ENCODE measurements around the gene OTUD7B. TPM values are rescaled to one million over a fixed set of nuclear protein-coding genes. Genes with fewer than 3 reads are reported as not detected.
A peak's percentile ranks its signal among the peaks of the same experiment; 100 is the strongest.

Gene OTUD7B
- total RNA-seq, 1 donor: 18.5 TPM

GRCh38 chr1:150012611-150013010 is 2.1 kb upstream of the OTUD7B start:
- Histone ChIP-seq H3K27me3 (ENCODE audit: insufficient read depth, low read length) (no peaks in the 10 kb centered on the region), H2AFZ (ENCODE audit: low read length) (peak overlapping the region; percentile 6), H3K9me3 (ENCODE audit: low read depth, low read length) (no peaks in the 10 kb centered on the region), H3K79me2 (ENCODE audit: insufficient read depth, low read length) (peaks cover 25% of the 10 kb centered on the region), H3K4me3 (ENCODE audit: insufficient read depth, low read length) (no peak overlapping the region), H3K4me1 (ENCODE audit: insufficient read depth, low read length) (peaks cover 31% of the 10 kb centered on the region), H3K36me3 (ENCODE audit: insufficient read depth, low read length) (no peaks in the 10 kb centered on the region), H3K4me2 (ENCODE audit: insufficient read depth, low read length) (peak overlapping the region; percentile 9), H3K27ac (ENCODE audit: low read depth, low read length) (peak overlapping the region; percentile 24), H4K20me1 (ENCODE audit: insufficient read depth, low read length) (peaks cover 16% of the 10 kb centered on the region)
- no peak for DNase-seq (ENCODE audit: insufficient read length, low spot score, missing footprints)
- TF ChIP-seq CTCF (IDR thresholded peaks at IDR 0.05; ENCODE audit: extremely low read depth, low read depth, low read length): no peak

- DNase-seq (ENCODE audit: insufficient read length, low spot score, missing footprints): peak; percentile 91
- H3K79me2 ChIP-seq (ENCODE audit: insufficient read depth, low read length): peaks cover 52% of the 10 kb centered on the region
- peak overlapping the region; percentile 91 for H2AFZ ChIP-seq (ENCODE audit: low read length)
- no peaks in the 10 kb centered on the region for H3K27me3 ChIP-seq (ENCODE audit: insufficient read depth, low read length)
- H3K4me1 ChIP-seq (ENCODE audit: insufficient read depth, low read length): peaks cover 44% of the 10 kb centered on the region
- peaks cover 10% of the 10 kb centered on the region for H3K36me3 ChIP-seq (ENCODE audit: insufficient read depth, low read length)
- peak overlapping the region; percentile 92 for H3K4me3 ChIP-seq (ENCODE audit: insufficient read depth, low read length)
- peak overlapping the region; percentile 93 for H3K4me2 ChIP-seq (ENCODE audit: insufficient read depth, low read length)
- peaks cover 31% of the 10 kb centered on the region for H4K20me1 ChIP-seq (ENCODE audit: insufficient read depth, low read length)
- H3K9me3 ChIP-seq (ENCODE audit: low read depth, low read length): no peaks in the 10 kb centered on the region
- H3K27ac ChIP-seq (ENCODE audit: low read depth, low read length): peak overlapping the region; percentile 99
- no peak for TF ChIP-seq CTCF (IDR thresholded peaks at IDR 0.05; ENCODE audit: extremely low read depth, low read depth, low read length)
Observed at GRCh38 chr1:150009604-150010392, 728 bp downstream of the OTUD7B start.

- Histone ChIP-seq H3K9me3 (ENCODE audit: low read depth, low read length) (no peaks in the 10 kb centered on the region), H3K27me3 (ENCODE audit: insufficient read depth, low read length) (no peaks in the 10 kb centered on the region), H3K4me1 (ENCODE audit: insufficient read depth, low read length) (peaks cover 44% of the 10 kb centered on the region), H3K36me3 (ENCODE audit: insufficient read depth, low read length) (peaks cover 14% of the 10 kb centered on the region), H3K79me2 (ENCODE audit: insufficient read depth, low read length) (peaks cover 63% of the 10 kb centered on the region), H3K4me2 (ENCODE audit: insufficient read depth, low read length) (peak overlapping the region; percentile 93), H4K20me1 (ENCODE audit: insufficient read depth, low read length) (peaks cover 37% of the 10 kb centered on the region), H2AFZ (ENCODE audit: low read length) (no peak overlapping the region), H3K4me3 (ENCODE audit: insufficient read depth, low read length) (peak overlapping the region; percentile 92), H3K27ac (ENCODE audit: low read depth, low read length) (peak overlapping the region; percentile 99)
- TF ChIP-seq CTCF (IDR thresholded peaks at IDR 0.05; ENCODE audit: extremely low read depth, low read depth, low read length): no peak
- DNase-seq (ENCODE audit: insufficient read length, low spot score, missing footprints): no peak
Observed at GRCh38 chr1:150008699-150009098, 1.8 kb downstream of the OTUD7B start.

GRCh38 chr1:150006881-150007421 is 3.6 kb downstream of the OTUD7B start:
- no peak overlapping the region for H2AFZ ChIP-seq (ENCODE audit: low read length)
- peak overlapping the region; percentile 93 for H3K4me2 ChIP-seq (ENCODE audit: insufficient read depth, low read length)
- TF ChIP-seq CTCF (IDR thresholded peaks at IDR 0.05; ENCODE audit: extremely low read depth, low read depth, low read length): no peak
- peaks cover 46% of the 10 kb centered on the region for H4K20me1 ChIP-seq (ENCODE audit: insufficient read depth, low read length)
- H3K4me1 ChIP-seq (ENCODE audit: insufficient read depth, low read length): peaks cover 38% of the 10 kb centered on the region
- peaks cover 15% of the 10 kb centered on the region for H3K36me3 ChIP-seq (ENCODE audit: insufficient read depth, low read length)
- peaks cover 76% of the 10 kb centered on the region for H3K79me2 ChIP-seq (ENCODE audit: insufficient read depth, low read length)
- H3K27ac ChIP-seq (ENCODE audit: low read depth, low read length): peak overlapping the region; percentile 45
- DNase-seq (ENCODE audit: insufficient read length, low spot score, missing footprints): peak; percentile 83
- no peaks in the 10 kb centered on the region for H3K27me3 ChIP-seq (ENCODE audit: insufficient read depth, low read length)
- H3K4me3 ChIP-seq (ENCODE audit: insufficient read depth, low read length): peak overlapping the region; percentile 8
- no peaks in the 10 kb centered on the region for H3K9me3 ChIP-seq (ENCODE audit: low read depth, low read length)
